Rectal smooth muscle tissue (tissue), 1 donor: Measurements from ENCODE around the gene GDPD5.

Experiments
- H3K27ac ChIP-seq: one replicate; pipeline ENCODE4 v1.7.0; 2013; ENCODE audit warnings: low read depth, low read length, inconsistent platforms
- H3K27me3 ChIP-seq: one replicate; pipeline ENCODE4 v1.7.0; 2013; ENCODE audit warnings: low read length; ENCODE audit not compliant: control insufficient read depth, insufficient read depth
- H3K36me3 ChIP-seq: one replicate; pipeline ENCODE4 v1.7.0; 2013; ENCODE audit warnings: low read length; ENCODE audit not compliant: control insufficient read depth, insufficient read depth
- H3K4me1 ChIP-seq: one replicate; pipeline ENCODE4 v1.7.0; 2013; ENCODE audit warnings: low read length; ENCODE audit not compliant: control insufficient read depth, insufficient read depth
- H3K4me3 ChIP-seq: one replicate; pipeline ENCODE4 v1.7.0; 2013; ENCODE audit warnings: low read length
- H3K9ac ChIP-seq: one replicate; pipeline ENCODE4 v1.7.0; 2013; ENCODE audit warnings: low read length

The GDPD5 gene

DNA sequence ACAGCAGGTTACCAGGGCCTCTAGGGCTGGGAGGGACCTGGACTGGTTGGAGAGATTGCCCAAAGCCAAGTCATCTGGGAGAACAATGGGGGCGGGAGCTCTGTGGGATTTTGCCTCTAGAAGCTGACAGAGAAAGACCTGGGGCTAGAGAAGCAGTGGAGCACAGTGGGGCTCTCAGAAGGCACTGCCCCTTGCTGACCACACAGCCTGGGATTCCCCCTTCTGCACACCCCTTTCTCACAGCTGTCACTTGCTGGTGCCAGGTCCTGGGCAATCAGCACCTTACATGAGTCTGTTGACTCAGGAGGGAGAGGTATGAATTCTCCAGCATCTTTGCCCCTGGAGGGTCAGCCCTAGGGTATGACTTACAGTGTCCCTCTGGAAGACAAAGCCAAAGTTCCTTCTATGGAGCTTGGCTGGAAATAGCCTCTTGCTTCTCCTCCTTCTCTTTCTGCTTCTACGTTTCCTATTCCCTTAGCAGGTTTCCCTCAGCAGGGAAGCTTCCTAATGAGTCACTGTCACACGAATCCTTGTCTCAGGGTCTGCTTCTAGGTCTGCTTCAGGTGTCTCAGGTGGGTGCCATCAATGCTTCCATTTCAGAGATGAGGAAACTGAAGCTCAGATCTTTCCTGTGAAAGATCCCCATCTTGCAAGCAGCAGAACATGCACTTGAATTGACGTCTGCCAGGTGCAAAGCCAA lies 27.0 kb downstream of the GDPD5 start:
- no peak overlapping the region for H3K9ac ChIP-seq
- H3K27me3 ChIP-seq = no peaks in the 10 kb centered on the region
- peaks cover 6% of the 10 kb centered on the region for H3K4me1 ChIP-seq
- no peak overlapping the region for H3K27ac ChIP-seq
- H3K4me3 ChIP-seq = no peak overlapping the region
- no peaks in the 10 kb centered on the region for H3K36me3 ChIP-seq

DNA sequence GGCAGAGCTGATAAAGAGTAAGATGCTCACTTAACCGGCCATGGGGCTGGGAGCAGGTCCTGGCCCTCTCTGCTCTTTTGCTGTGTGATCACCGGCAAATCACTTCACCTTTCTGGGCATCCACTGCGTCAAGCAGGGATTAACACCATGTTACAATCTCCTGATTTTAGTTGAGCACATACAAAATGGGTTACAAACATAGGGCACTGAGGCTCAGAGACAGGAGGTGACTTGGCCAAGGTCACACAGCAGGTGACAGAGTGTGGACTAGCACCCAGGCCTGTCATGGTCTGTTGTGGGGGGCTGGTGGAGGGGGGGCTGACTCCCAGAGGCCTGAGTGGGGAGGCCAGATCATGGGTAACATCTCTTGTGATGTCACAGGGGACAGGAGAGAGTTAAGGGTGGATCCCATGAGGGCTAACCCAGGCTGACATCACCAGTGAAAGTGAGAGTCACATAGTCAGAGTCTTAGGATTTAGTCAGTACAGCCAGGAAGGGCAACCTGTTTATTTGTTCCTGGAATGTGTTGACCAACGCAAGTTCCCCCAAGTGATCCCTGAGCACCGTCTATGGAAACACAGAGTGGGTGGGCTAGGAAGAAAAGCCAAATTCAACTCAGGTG lies 27.8 kb downstream of the GDPD5 start:
- Histone ChIP-seq H3K4me3 (no peak overlapping the region), H3K27me3 (no peaks in the 10 kb centered on the region), H3K4me1 (peaks cover 6% of the 10 kb centered on the region), H3K27ac (no peak overlapping the region), H3K9ac (no peak overlapping the region), H3K36me3 (no peaks in the 10 kb centered on the region)

DNA sequence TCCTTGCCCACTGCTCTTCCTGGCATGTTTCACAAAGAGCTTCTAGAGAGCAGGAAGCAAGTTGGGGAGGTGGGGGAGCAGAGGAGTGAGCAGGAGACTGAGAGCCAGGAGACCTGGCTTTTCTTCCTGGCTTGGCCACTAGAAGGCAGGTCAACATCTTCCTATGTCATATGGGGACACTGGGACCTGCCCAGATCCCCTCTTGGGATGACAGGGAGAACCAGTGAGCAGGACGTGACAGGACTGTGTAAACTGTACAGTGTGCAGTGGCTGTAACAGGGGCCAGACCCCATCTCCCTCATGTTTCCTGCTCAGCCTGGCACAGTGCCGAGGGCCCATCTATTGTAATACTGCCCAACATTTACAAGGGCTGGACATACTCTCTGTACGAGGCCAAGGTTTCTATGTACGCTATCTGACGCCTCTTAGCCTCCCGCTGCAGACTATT lies 29.4 kb downstream of the GDPD5 start:
- H3K27ac ChIP-seq = no peak overlapping the region

DNA sequence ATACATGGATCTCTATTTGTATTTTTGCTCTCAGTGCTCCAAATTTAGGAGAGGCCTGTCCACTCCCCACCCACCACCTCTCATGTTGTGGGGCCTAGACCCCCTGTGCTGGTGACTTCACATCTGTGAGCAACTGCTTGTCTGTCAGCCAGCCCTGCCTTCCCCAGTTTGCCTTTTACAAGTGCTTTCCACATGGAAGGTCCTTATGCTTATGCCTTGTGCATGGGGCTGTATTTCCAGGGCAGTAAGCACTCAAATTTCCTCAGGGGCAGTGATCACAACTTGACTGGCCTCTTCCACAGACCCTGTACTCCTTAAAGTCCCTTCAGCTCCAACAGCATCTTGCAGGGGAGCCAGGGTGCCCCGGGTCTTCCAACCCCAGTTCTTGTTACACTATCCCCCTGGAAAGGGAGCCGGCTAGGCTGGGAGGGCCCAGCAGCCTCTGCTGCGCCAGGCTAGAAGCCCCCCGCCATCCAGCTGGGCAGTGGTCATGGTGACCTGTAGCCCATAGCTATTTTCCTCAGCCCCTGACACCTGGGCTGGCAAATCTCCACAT lies 29.9 kb downstream of the GDPD5 start:
- Histone ChIP-seq H3K9ac (no peak overlapping the region), H3K27me3 (no peaks in the 10 kb centered on the region), H3K4me3 (no peak overlapping the region), H3K36me3 (no peaks in the 10 kb centered on the region), H3K4me1 (peaks cover 6% of the 10 kb centered on the region), H3K27ac (no peak overlapping the region)

More for the DNA sequence above, 29.4 kb downstream of the GDPD5 start:
- H3K27me3 ChIP-seq = no peaks in the 10 kb centered on the region
- no peaks in the 10 kb centered on the region for H3K36me3 ChIP-seq
- no peak overlapping the region for H3K4me3 ChIP-seq
- no peak overlapping the region for H3K9ac ChIP-seq
- peaks cover 6% of the 10 kb centered on the region for H3K4me1 ChIP-seq

DNA sequence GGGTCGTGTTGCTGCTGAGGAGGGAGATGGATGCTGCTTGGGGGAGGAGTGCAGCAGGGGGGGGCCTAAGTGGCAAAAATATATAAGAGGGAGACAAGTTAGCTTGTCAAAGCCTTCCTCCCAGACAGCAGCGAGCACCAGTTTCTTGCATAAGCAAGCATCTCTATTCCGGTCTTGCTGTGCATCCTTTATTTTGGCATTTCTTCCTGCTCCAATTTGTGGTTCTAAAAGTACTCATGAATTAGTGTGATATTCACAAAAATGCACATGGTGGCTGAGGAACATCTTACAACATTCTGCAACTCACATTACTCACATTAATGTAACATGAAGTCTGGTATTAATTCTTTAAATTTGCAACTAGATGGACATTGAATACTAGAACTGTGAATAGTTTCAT lies 32.1 kb downstream of the GDPD5 start:
- no peaks in the 10 kb centered on the region for H3K36me3 ChIP-seq
- no peak overlapping the region for H3K4me3 ChIP-seq
- no peaks in the 10 kb centered on the region for H3K27me3 ChIP-seq
- no peak overlapping the region for H3K27ac ChIP-seq
- H3K9ac ChIP-seq = no peak overlapping the region
- peaks cover 1% of the 10 kb centered on the region for H3K4me1 ChIP-seq

DNA sequence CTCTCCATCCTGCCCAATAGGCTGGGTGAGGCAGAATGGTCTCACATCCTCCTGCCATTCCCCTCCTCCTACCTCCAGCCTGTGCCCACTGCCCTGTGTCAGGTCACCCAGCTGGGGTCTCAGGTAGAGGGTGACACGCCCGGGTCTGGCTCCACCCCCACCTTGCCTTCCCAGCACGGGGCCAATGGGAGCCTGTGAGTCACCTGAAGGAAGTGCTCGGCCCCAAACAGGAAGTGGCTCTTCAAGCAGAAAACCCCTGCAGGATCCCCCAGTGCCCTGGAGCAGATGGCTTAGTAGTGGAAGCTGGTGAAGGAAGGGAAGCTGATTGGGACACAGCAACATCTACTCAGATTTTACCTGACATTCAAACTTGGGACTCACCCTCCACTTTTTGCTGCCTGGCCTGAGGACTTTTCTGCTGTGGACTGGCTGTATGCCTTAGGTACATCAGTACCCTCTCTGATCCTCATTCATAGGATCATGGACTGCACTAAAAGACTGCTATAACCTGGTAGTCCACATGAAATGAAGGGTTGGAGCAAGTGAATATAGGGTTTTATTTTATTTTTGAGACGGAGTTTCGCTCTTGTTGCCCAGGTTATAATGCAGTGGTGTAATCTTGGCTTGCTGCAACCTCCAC lies 33.4 kb downstream of the GDPD5 start:
- Histone ChIP-seq H3K9ac (no peak overlapping the region), H3K27me3 (no peaks in the 10 kb centered on the region), H3K4me3 (no peak overlapping the region), H3K36me3 (no peaks in the 10 kb centered on the region), H3K27ac (no peak overlapping the region), H3K4me1 (no peaks in the 10 kb centered on the region)

DNA sequence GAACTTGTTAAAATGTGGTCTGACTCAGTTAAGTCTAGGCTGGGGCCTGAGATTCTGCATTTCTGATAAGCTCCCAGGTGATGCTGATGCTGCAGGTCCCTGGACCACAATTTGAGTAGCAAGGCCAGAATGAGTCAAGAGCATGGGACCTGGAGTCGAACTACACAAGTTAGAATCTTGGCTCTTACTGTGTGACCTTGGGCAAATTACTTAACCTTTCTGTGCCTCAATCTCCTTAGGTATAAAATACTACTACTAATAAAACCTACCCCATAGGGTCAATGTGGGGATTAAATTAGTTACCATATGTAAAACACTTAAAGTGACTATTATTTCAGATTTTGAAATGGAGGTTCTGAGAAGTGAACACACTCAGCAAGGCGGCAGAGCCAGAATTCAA lies 34.3 kb downstream of the GDPD5 start:
- Histone ChIP-seq H3K36me3 (no peaks in the 10 kb centered on the region), H3K27ac (no peak overlapping the region), H3K4me1 (no peaks in the 10 kb centered on the region), H3K9ac (no peak overlapping the region), H3K27me3 (no peaks in the 10 kb centered on the region), H3K4me3 (no peak overlapping the region)

DNA sequence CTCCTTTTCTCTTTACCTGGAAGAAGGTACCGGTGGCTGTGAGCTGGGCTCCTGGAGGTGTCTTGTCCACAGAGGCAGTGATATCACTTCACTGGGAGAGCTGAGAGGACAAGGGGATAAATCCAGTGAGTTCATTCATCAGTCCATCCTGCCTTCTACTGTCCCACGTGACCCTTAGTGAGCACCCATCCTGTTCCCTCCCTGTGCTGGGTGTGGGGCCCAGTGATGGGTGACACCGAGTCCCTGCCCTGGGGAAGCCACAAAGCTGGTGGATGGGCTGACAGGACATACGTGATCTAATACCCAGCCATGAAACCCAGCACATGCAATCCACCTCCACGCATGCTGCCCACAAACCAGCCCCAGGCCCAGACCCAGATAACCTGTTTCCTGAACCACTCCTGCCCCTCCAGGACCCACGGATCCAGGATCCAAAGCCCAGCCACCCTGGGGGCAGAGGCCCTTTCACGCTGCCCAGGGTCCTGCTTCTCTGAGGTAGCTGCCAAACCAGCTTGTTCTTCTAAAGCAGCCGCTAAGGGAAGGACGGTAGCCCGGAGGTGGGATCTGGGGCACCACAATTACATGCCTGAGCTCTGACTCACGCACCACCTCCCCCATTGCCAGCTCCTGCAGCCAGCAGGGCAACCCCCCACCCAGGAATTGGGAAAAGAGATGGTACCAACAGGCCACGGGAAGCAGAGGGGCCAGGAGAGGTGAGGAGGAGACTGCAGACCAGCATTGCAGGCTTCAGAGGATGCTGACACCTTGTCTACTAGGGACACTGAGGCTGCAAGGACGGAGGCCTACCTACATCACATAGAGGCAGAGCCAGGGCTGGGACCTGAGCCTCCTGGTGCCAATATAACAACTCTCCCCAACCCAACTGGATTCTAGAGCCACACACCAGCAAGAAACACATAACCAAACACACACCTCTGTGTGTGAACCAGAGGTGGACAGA lies 35.2 kb downstream of the GDPD5 start:
- no peak overlapping the region for H3K27ac ChIP-seq
- no peaks in the 10 kb centered on the region for H3K27me3 ChIP-seq
- H3K4me3 ChIP-seq = no peak overlapping the region
- no peak overlapping the region for H3K9ac ChIP-seq
- H3K4me1 ChIP-seq = no peaks in the 10 kb centered on the region
- H3K36me3 ChIP-seq = no peaks in the 10 kb centered on the region

DNA sequence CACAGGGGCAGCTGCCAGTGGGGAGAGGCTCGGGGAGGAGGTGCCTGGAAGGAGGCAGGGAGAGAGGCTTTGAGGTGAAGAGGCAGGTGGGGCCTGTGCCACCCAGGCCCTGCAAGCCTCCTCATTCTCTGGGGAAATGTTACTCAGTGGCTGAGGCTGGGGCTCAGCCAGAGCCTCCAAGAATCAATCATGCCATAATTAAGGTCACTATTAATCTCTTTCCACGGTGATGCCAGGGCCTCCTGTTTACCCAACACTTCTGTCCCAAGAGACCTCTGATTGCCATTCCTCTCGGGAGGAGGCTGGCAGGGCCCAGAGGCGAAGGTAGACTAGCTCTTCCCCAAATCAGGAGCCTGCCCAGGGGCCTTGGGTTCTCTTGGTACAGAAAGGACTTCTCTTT lies 38.4 kb downstream of the GDPD5 start:
- Histone ChIP-seq H3K36me3 (no peaks in the 10 kb centered on the region), H3K27me3 (no peaks in the 10 kb centered on the region), H3K9ac (no peak overlapping the region), H3K4me3 (no peak overlapping the region), H3K27ac (no peak overlapping the region), H3K4me1 (no peaks in the 10 kb centered on the region)

DNA sequence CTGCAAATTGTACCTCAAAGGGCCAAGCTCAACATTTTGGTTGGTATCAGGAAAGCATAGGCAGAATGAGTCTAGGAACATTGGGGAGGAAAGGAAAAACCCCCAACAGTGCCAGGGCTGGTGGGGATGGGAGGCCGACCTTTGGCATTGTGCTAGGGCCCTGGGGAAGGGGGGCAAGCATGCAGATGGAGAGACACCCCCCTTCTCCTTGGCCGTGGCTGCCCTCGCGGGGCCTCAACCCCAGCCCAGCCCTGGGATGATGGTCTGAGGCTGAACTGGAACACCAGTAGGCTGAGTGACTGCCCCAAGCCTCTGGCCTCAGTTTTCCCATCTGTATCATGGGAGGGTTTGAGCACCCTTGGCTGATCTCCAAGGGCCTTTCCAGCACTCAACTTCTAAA lies 40.0 kb downstream of the GDPD5 start:
- no peaks in the 10 kb centered on the region for H3K36me3 ChIP-seq
- no peak overlapping the region for H3K4me3 ChIP-seq
- H3K27me3 ChIP-seq = no peaks in the 10 kb centered on the region
- H3K4me1 ChIP-seq = no peaks in the 10 kb centered on the region
- H3K27ac ChIP-seq = no peak overlapping the region
- no peak overlapping the region for H3K9ac ChIP-seq

DNA sequence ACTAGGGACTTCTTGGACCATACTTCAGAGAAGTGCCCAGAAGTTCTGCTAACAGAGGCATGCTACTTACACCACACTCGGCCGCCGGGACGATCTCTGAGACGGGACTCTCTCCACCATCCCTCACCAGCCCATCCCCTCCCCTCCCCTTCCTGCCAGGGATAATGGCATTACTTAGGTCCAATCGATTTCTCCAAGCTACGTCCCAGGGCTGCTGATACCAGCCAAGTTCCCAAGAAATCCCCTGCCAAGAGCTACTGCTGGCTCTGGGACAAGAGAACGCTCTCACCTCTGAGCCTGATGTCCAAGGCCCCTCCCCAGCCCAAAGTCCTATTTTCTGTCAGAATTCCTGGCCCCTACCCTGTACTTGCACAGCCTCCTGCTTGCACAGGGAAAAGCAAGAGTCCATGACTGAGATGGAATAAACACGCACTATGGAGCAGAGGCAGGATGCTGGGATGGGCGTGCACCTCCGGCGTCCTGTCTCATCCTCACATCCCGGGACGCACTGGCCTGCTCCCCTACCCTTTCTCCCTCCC lies 42.7 kb downstream of the GDPD5 start:
- H3K9ac ChIP-seq = no peak overlapping the region
- H3K4me3 ChIP-seq = no peak overlapping the region
- H3K27me3 ChIP-seq = no peaks in the 10 kb centered on the region
- H3K4me1 ChIP-seq = no peaks in the 10 kb centered on the region
- no peak overlapping the region for H3K27ac ChIP-seq
- no peaks in the 10 kb centered on the region for H3K36me3 ChIP-seq
